Testis (tissue), 5 donors: Measurements from ENCODE around the gene RNASE8. TPM values are rescaled to one million over a fixed set of nuclear protein-coding genes. Genes with fewer than 3 reads are reported as not detected.
"Not testable (repeated sequence)": the region's sequence is repeated elsewhere in the genome, so short reads cannot be mapped to it uniquely, and the experiment has no call there.

Experiments
- DNase-seq: peaks from one replicate; pipeline ENCODE4 v3.0.0-alpha.2; 2019
- H3K27ac ChIP-seq, 2 donors: fragments of 200-600 bp; sonication (generic); one replicate each; pipeline ENCODE4 v1.5.1; 2019
- H3K27me3 ChIP-seq: fragments of 200-600 bp; sonication (generic); one replicate; pipeline ENCODE4 v1.5.1; 2019
- H3K36me3 ChIP-seq: fragments of 200-600 bp; sonication (generic); one replicate; pipeline ENCODE4 v1.5.1; 2017; ENCODE audit warnings: low read depth; ENCODE audit errors: missing control alignments
- H3K4me1 ChIP-seq: fragments of 200-600 bp; sonication (generic); one replicate; pipeline ENCODE4 v1.5.1; 2019
- H3K4me3 ChIP-seq, 2 donors: fragments of 200-600 bp; sonication (generic); one replicate each; pipeline ENCODE4 v1.5.1; 2017 to 2019
- H3K9me3 ChIP-seq: fragments of 200-600 bp; sonication (generic); one replicate; pipeline ENCODE4 v1.5.1; 2017
- POLR2A ChIP-seq: fragments of 450-650 bp; IDR thresholded peaks from one replicate; pipeline ENCODE4 v1.6.1; 2017; ENCODE audit warnings: antibody characterized with exemption, mild to moderate bottlenecking, moderate library complexity
- WGBS, 2 donors: methylation state at CpG; one replicate each; pipeline ENCODE4 v1.1.5; 2018; 5-methylcytosine and 5-hydroxymethylcytosine counted together
- intact Hi-C: fragments of 100-400 bp; cut with DNase I; formaldehyde crosslinking; loops from one replicate; pipeline ENCODE4 v1.15.1; 2023; ENCODE audit warnings: low total_unique reads
- long read RNA-seq, 2 donors: transcript quantifications; one replicate each; lab custom pipeline, GENCODE V29; 2026
- polyA plus RNA-seq: library from polyadenylated mRNA; stranded (reverse); fragments of 350-450 nt; fragmentation: Illumina TruSeq; extraction: RNeasy Lipid Tissue Mini Kit (QIAGEN cat#74804); gene quantifications from one replicate; pipeline ENCODE4 v1.2.3, GENCODE V29; 2014; ENCODE audit warnings: low read depth, low replicate concordance; ENCODE audit not compliant: insufficient read depth
- total RNA-seq, 2 donors: library from RNA; depleted of rRNA; stranded (reverse); fragments of >200 nt; gene quantifications; one replicate each; pipeline ENCODE4 v1.2.3, GENCODE V29; 2016
- TF ChIP-seq, protein P1 (sequence below), 3 experiments: fragments of 450-650 bp in 2 of 3; fragments of 200-600 bp in 1 of 3; sonication (generic) in 1 of 3; IDR thresholded peaks; one replicate each; pipeline ENCODE4 v1.5.1; 2016 to 2019; ENCODE audit warnings: antibody characterized with exemption in 3 of 3, mild to moderate bottlenecking in 2 of 3, moderate library complexity in 1 of 3

RNASE8 gene, protein sequence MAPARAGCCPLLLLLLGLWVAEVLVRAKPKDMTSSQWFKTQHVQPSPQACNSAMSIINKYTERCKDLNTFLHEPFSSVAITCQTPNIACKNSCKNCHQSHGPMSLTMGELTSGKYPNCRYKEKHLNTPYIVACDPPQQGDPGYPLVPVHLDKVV
- total RNA-seq (not detected), polyA plus RNA-seq (not detected)
- long read RNA-seq, donor 1: 0 reads
- long read RNA-seq, donor 2: 0 reads

- no peak for DNase-seq
Measured at GRCh38 chr14:21057803-21058675, at the start of gene RNASE8. RNASE8 (plus strand) TSS chr14:21057822; CDS start chr14:21057893, 71 bp downstream.

GRCh38 chr14:21009721-21010120 is 47.9 kb upstream of the RNASE8 start:
- H3K36me3 ChIP-seq, DNase-seq, H3K27ac ChIP-seq, H3K27me3 ChIP-seq, H3K4me1 ChIP-seq, H3K4me3 ChIP-seq, H3K9me3 ChIP-seq: not testable (repeated sequence)
- WGBS, 2 donors: 82 to 85% methylated on average over 3 of the region's 3 CpGs
- intact Hi-C loops: loop anchor here (10.0 kb wide), 1 partner anchor 85 kb away; the partner anchor contains the start of gene ZNF219

More at GRCh38 chr14:21057803-21058675, at the start of gene RNASE8:
- Histone ChIP-seq H3K4me1 (peaks cover under 1% of the 10 kb centered on the region), H3K36me3 (no peaks in the 10 kb centered on the region), H3K9me3 (no peaks in the 10 kb centered on the region), H3K27ac (no peak within 1 kb of the TSS), H3K4me3 (no peak within 1 kb of the TSS), H3K27me3 (no peaks in the 10 kb centered on the region)
- 55 to 62% methylated on average over 8 of the region's 8 CpGs for WGBS, 2 donors
- intact Hi-C loops: no loop called here
- TF ChIP-seq, protein P1, sequence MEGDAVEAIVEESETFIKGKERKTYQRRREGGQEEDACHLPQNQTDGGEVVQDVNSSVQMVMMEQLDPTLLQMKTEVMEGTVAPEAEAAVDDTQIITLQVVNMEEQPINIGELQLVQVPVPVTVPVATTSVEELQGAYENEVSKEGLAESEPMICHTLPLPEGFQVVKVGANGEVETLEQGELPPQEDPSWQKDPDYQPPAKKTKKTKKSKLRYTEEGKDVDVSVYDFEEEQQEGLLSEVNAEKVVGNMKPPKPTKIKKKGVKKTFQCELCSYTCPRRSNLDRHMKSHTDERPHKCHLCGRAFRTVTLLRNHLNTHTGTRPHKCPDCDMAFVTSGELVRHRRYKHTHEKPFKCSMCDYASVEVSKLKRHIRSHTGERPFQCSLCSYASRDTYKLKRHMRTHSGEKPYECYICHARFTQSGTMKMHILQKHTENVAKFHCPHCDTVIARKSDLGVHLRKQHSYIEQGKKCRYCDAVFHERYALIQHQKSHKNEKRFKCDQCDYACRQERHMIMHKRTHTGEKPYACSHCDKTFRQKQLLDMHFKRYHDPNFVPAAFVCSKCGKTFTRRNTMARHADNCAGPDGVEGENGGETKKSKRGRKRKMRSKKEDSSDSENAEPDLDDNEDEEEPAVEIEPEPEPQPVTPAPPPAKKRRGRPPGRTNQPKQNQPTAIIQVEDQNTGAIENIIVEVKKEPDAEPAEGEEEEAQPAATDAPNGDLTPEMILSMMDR (IDR thresholded peaks at IDR 0.05): no peak
- TF ChIP-seq POLR2A: no peak

DNA sequence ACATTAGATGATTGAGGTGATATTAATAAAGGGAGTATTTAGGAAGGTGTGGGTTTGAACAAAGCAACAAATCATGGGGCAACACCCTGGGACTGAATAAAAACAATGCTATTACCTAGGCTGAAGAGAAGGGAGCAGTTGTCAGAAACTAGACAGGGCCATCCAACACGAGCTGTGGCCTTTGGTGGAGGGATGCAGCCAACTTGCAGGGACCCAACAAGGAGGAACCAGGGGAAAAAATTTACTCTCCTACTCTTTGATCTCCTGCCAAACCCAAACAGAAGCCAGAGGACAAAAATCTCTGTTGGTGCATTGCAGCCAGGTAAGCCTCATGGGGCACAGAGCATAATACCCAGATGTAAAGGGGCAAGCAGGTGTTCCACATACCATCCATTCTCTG is 46.5 kb upstream of the RNASE8 start:
- Histone ChIP-seq H3K4me3 (no peak overlapping the region), H3K9me3 (no peaks in the 10 kb centered on the region), H3K4me1 (peaks cover 3% of the 10 kb centered on the region), H3K27ac (no peak overlapping the region), H3K36me3 (no peaks in the 10 kb centered on the region), H3K27me3 (no peaks in the 10 kb centered on the region)
- TF ChIP-seq POLR2A: no peak
- TF ChIP-seq, protein P1 (IDR thresholded peaks at IDR 0.05): no peak
- 73 to 81% methylated on average over 1 of the region's 1 CpG for WGBS, 2 donors
- no peak for DNase-seq
- intact Hi-C loops: loop anchor here (10.0 kb wide), 1 partner anchor 84 kb away; the partner anchor contains the start of gene ZNF219

- H3K9me3 ChIP-seq: no peaks in the 10 kb centered on the region
Measured at GRCh38 chr14:21014761-21015190, 42.8 kb upstream of the RNASE8 start.

More at GRCh38 chr14:21014761-21015190, 42.8 kb upstream of the RNASE8 start:
- Histone ChIP-seq H3K4me3 (no peak overlapping the region), H3K27me3 (no peaks in the 10 kb centered on the region), H3K27ac (no peak overlapping the region), H3K4me1 (peaks cover 3% of the 10 kb centered on the region), H3K36me3 (no peaks in the 10 kb centered on the region)
- WGBS, 2 donors: 7 to 9% methylated on average over 4 of the region's 4 CpGs
- intact Hi-C loops: loop anchor here (10.0 kb wide), 1 partner anchor 80 kb away; the partner anchor contains the start of gene ZNF219
- peak; percentile 92 for DNase-seq
- TF ChIP-seq, protein P1 (IDR thresholded peaks at IDR 0.05): peak; percentile 89 to 97 (median 90)
- TF ChIP-seq POLR2A: no peak
